Endothelial cell (in vitro differentiated cells): ENCODE data around the gene RFK. TPM values are rescaled to one million over a fixed set of nuclear protein-coding genes. Genes with fewer than 3 reads are reported as not detected.

Experiments used
- DNase-seq: peaks from one replicate; pipeline ENCODE4 v3.0.0; 2021; ENCODE audit warnings: low spot score
- H3K27ac Mint-ChIP-seq: one replicate; pipeline ENCODE4 v1.8.0; 2021; ENCODE audit warnings: mixed read lengths, inconsistent platforms; ENCODE audit not compliant: unreplicated experiment
- H3K27me3 Mint-ChIP-seq: one replicate; pipeline ENCODE4 v1.8.0; 2021; ENCODE audit warnings: mild to moderate bottlenecking, moderate library complexity, mixed read lengths, inconsistent platforms; ENCODE audit not compliant: unreplicated experiment
- H3K36me3 Mint-ChIP-seq: one replicate; pipeline ENCODE4 v1.8.0; 2021; ENCODE audit warnings: mild to moderate bottlenecking, low read depth, mixed read lengths, inconsistent platforms; ENCODE audit not compliant: unreplicated experiment
- H3K4me1 Mint-ChIP-seq: one replicate; pipeline ENCODE4 v1.8.0; 2021; ENCODE audit warnings: mild to moderate bottlenecking, mixed read lengths, inconsistent platforms; ENCODE audit not compliant: unreplicated experiment
- H3K4me3 Mint-ChIP-seq: one replicate; pipeline ENCODE4 v1.8.0; 2021; ENCODE audit warnings: mild to moderate bottlenecking, mixed read lengths, inconsistent platforms; ENCODE audit not compliant: unreplicated experiment
- H3K9me3 Mint-ChIP-seq: one replicate; pipeline ENCODE4 v1.8.0; 2021; ENCODE audit warnings: mixed read lengths, inconsistent platforms; ENCODE audit not compliant: unreplicated experiment
- total RNA-seq: library from RNA; stranded (reverse); fragmentation: NEBNext Ultra II Directional; extraction: Animal tissue kit (Norgen Biotek cat#: 25700); gene quantifications from one replicate; pipeline ENCODE4 v1.2.1, GENCODE V29; 2021; ENCODE audit not compliant: unreplicated experiment
- TF ChIP-seq, protein P1 (sequence below): fragments of 200-600 bp; sonication (generic); IDR thresholded peaks from one replicate; pipeline ENCODE4 v1.5.0; 2021; ENCODE audit warnings: antibody characterized with exemption; ENCODE audit not compliant: unreplicated experiment

RFK gene
- total RNA-seq, 1 donor from 2014 or later, result 10.1 TPM

- no peaks in the 10 kb centered on the region for H3K9me3 Mint-ChIP-seq
- DNase-seq, result no peak
- H3K4me1 Mint-ChIP-seq, result peaks cover 10% of the 10 kb centered on the region
- peaks cover 2% of the 10 kb centered on the region for H3K27me3 Mint-ChIP-seq
- H3K36me3 Mint-ChIP-seq, result no peaks in the 10 kb centered on the region
- TF ChIP-seq, protein P1, sequence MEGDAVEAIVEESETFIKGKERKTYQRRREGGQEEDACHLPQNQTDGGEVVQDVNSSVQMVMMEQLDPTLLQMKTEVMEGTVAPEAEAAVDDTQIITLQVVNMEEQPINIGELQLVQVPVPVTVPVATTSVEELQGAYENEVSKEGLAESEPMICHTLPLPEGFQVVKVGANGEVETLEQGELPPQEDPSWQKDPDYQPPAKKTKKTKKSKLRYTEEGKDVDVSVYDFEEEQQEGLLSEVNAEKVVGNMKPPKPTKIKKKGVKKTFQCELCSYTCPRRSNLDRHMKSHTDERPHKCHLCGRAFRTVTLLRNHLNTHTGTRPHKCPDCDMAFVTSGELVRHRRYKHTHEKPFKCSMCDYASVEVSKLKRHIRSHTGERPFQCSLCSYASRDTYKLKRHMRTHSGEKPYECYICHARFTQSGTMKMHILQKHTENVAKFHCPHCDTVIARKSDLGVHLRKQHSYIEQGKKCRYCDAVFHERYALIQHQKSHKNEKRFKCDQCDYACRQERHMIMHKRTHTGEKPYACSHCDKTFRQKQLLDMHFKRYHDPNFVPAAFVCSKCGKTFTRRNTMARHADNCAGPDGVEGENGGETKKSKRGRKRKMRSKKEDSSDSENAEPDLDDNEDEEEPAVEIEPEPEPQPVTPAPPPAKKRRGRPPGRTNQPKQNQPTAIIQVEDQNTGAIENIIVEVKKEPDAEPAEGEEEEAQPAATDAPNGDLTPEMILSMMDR, result no peak
- no peak overlapping the region for H3K4me3 Mint-ChIP-seq
- H3K27ac Mint-ChIP-seq, result no peak overlapping the region
These were observed 11.1 kb upstream of the RFK start for GRCh38 chr9:76405340-76405739.

GRCh38 chr9:76404401-76404800 is 10.2 kb upstream of the RFK start:
- no peaks in the 10 kb centered on the region for H3K36me3 Mint-ChIP-seq
- TF ChIP-seq, protein P1, result no peak

GRCh38 chr9:76403352-76403751 is 9.1 kb upstream of the RFK start:
- TF ChIP-seq, protein P1, result peak; percentile 66
- Mint-ChIP-seq H3K9me3 (no peaks in the 10 kb centered on the region), H3K4me1 (peaks cover 10% of the 10 kb centered on the region), H3K36me3 (no peaks in the 10 kb centered on the region), H3K4me3 (no peak overlapping the region), H3K27ac (no peak overlapping the region), H3K27me3 (peaks cover 2% of the 10 kb centered on the region)
- DNase-seq, result no peak

More at GRCh38 chr9:76404401-76404800, 10.2 kb upstream of the RFK start:
- H3K27me3 Mint-ChIP-seq, result peaks cover 2% of the 10 kb centered on the region
- peaks cover 10% of the 10 kb centered on the region for H3K4me1 Mint-ChIP-seq
- no peak overlapping the region for H3K4me3 Mint-ChIP-seq
- no peak for DNase-seq
- H3K27ac Mint-ChIP-seq, result no peak overlapping the region
- H3K9me3 Mint-ChIP-seq, result no peaks in the 10 kb centered on the region

GRCh38 chr9:76401580-76402354 is 7.5 kb upstream of the RFK start:
- Mint-ChIP-seq H3K9me3 (no peaks in the 10 kb centered on the region), H3K4me3 (no peak overlapping the region), H3K36me3 (no peaks in the 10 kb centered on the region), H3K4me1 (peaks cover 10% of the 10 kb centered on the region), H3K27me3 (peaks cover 2% of the 10 kb centered on the region), H3K27ac (peak overlapping the region; percentile 24)
- DNase-seq, result no peak
- TF ChIP-seq, protein P1, result no peak

GRCh38 chr9:76401176-76401575 is 7.0 kb upstream of the RFK start:
- H3K36me3 Mint-ChIP-seq, result no peaks in the 10 kb centered on the region
- peaks cover 10% of the 10 kb centered on the region for H3K4me1 Mint-ChIP-seq

More at GRCh38 chr9:76401176-76401575, 7.0 kb upstream of the RFK start:
- Mint-ChIP-seq H3K27ac (no peak overlapping the region), H3K4me3 (no peak overlapping the region), H3K27me3 (peaks cover 2% of the 10 kb centered on the region), H3K9me3 (no peaks in the 10 kb centered on the region)
- TF ChIP-seq, protein P1, result no peak
- no peak for DNase-seq
